Osteoblast (primary cell): Measurements from ENCODE around the gene OR4C6. TPM values are rescaled to one million over a fixed set of nuclear protein-coding genes. Genes with fewer than 3 reads are reported as not detected.

ENCODE experiments used
- DNase-seq: peaks from one replicate; pipeline ENCODE4 v3.0.0; 2011; ENCODE audit warnings: low spot score, mixed read lengths; ENCODE audit not compliant: insufficient read length; ENCODE audit errors: missing footprints
- H2AFZ ChIP-seq: 2 replicates; pipeline ENCODE4 v1.6.0; 2011; ENCODE audit warnings: mild to moderate bottlenecking, low read length
- H3K27ac ChIP-seq: 2 replicates; pipeline ENCODE4 v1.5.1; 2011; ENCODE audit warnings: mild to moderate bottlenecking, low read depth, low read length, moderate library complexity
- H3K27me3 ChIP-seq: 2 replicates; pipeline ENCODE4 v1.6.0; 2012; ENCODE audit warnings: mild to moderate bottlenecking, control low read depth, inconsistent platforms, low read length, moderate library complexity; ENCODE audit not compliant: insufficient read depth
- H3K36me3 ChIP-seq: 2 replicates; pipeline ENCODE4 v1.5.1; 2011; ENCODE audit warnings: mild to moderate bottlenecking, low read length, control low read depth, moderate library complexity; ENCODE audit not compliant: insufficient read depth
- H3K4me1 ChIP-seq: 2 replicates; pipeline ENCODE4 v1.5.1; 2011; ENCODE audit warnings: mild to moderate bottlenecking, low read length, control low read depth, moderate library complexity; ENCODE audit not compliant: insufficient read depth
- H3K4me2 ChIP-seq: 2 replicates; pipeline ENCODE4 v1.6.0; 2011; ENCODE audit warnings: mild to moderate bottlenecking, low read length; ENCODE audit not compliant: insufficient read depth
- H3K4me3 ChIP-seq: fragments of 200-600 bp; sonication (generic); 3 replicates; pipeline ENCODE4 v1.5.1; 2012; ENCODE audit warnings: mild to moderate bottlenecking, low read length, inconsistent platforms; ENCODE audit not compliant: insufficient read depth
- H3K79me2 ChIP-seq: 2 replicates; pipeline ENCODE4 v1.6.0; 2012; ENCODE audit warnings: mild to moderate bottlenecking, low read length, control low read depth, inconsistent platforms; ENCODE audit not compliant: insufficient read depth
- H3K9me3 ChIP-seq: 2 replicates; pipeline ENCODE4 v1.5.1; 2011; ENCODE audit warnings: low read depth, low read length, control low read depth
- H4K20me1 ChIP-seq: 2 replicates; pipeline ENCODE4 v1.6.0; 2012; ENCODE audit warnings: mild to moderate bottlenecking, low read length, control low read depth; ENCODE audit not compliant: insufficient read depth
- total RNA-seq: library from RNA; depleted of rRNA; stranded (reverse); fragments of >200 nt; gene quantifications from 2 replicates; pipeline ENCODE4 v1.2.3, GENCODE V29; 2012
- TF ChIP-seq, protein P1 (sequence below): IDR thresholded peaks from 2 replicates; pipeline ENCODE4 v1.5.1; 2011; ENCODE audit warnings: mild to moderate bottlenecking, low read depth, low read length, moderate library complexity; ENCODE audit errors: extremely low read depth

OR4C6 gene
- total RNA-seq, 1 donor: not detected

DNA sequence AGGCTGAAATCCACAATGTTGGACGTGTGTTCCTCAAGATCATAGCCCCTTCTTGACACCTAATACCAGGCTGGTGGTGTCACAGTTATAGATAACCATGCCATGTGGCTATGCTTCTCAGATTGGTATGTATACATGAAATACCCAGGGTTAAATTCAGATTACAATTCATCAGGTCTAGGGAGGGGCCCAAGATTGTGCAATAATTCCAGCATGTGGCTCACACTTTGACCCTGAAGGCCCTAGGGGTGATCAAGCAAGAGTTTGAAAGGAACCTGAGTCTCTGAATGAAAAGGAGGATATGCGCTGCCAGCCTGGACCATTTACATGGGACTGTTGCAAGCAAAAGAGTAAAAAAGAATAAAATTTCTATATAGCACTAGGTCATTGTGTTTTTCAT, 7.4 kb downstream of the OR4C6 start:
- Histone ChIP-seq H3K79me2 (no peaks in the 10 kb centered on the region), H3K36me3 (no peaks in the 10 kb centered on the region), H3K9me3 (no peaks in the 10 kb centered on the region), H3K27ac (no peak overlapping the region), H3K4me1 (no peaks in the 10 kb centered on the region), H3K4me3 (no peak overlapping the region), H3K27me3 (no peaks in the 10 kb centered on the region), H3K4me2 (no peak overlapping the region), H2AFZ (no peak overlapping the region), H4K20me1 (no peaks in the 10 kb centered on the region)
- DNase-seq: no peak
- TF ChIP-seq, protein P1, sequence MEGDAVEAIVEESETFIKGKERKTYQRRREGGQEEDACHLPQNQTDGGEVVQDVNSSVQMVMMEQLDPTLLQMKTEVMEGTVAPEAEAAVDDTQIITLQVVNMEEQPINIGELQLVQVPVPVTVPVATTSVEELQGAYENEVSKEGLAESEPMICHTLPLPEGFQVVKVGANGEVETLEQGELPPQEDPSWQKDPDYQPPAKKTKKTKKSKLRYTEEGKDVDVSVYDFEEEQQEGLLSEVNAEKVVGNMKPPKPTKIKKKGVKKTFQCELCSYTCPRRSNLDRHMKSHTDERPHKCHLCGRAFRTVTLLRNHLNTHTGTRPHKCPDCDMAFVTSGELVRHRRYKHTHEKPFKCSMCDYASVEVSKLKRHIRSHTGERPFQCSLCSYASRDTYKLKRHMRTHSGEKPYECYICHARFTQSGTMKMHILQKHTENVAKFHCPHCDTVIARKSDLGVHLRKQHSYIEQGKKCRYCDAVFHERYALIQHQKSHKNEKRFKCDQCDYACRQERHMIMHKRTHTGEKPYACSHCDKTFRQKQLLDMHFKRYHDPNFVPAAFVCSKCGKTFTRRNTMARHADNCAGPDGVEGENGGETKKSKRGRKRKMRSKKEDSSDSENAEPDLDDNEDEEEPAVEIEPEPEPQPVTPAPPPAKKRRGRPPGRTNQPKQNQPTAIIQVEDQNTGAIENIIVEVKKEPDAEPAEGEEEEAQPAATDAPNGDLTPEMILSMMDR: no peak

DNA sequence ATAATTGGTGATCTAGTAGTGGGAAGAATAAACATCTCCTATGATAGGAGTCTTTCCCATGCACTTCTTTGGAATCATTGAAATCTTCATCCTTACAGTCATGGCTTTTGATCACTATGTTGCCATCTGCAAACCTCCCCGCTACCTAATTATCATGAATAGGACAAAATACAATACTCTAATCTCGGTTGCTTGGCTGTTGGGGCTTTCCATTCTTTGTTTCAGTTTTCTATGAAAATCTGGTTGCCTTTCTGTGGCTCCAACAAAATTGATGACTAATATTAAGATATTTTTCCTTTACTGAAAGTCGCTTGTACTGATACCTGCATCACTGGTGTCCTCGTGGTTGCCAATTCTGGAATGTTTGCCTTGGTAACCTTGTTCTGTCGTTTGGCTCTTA, 11.9 kb downstream of the OR4C6 start:
- Histone ChIP-seq H4K20me1 (no peaks in the 10 kb centered on the region), H3K27ac (no peak overlapping the region), H2AFZ (no peak overlapping the region), H3K36me3 (no peaks in the 10 kb centered on the region), H3K4me3 (no peak overlapping the region), H3K27me3 (no peaks in the 10 kb centered on the region), H3K79me2 (no peaks in the 10 kb centered on the region), H3K4me1 (no peaks in the 10 kb centered on the region), H3K4me2 (no peak overlapping the region), H3K9me3 (no peaks in the 10 kb centered on the region)
- TF ChIP-seq, protein P1: no peak
- DNase-seq: no peak

DNA sequence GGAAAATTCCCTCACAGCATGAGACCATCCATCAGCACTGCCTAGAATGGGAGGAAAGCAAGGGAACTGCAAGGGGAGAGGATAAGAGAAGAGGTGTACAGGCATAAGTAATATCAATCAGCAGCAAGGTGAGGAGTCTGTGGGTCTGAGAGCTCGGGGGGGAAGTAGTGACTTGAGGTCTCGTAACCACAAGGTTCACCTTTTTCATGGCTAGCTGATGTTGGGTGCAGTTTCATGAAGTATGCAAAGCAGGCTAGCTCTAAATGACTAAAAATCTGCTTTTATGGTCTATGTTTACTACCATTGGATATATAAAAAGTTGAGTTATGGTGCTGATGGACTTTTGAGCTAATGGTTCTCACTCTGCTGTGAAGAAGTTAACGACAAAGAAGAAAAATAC, 35.8 kb downstream of the OR4C6 start:
- TF ChIP-seq, protein P1: no peak

DNA sequence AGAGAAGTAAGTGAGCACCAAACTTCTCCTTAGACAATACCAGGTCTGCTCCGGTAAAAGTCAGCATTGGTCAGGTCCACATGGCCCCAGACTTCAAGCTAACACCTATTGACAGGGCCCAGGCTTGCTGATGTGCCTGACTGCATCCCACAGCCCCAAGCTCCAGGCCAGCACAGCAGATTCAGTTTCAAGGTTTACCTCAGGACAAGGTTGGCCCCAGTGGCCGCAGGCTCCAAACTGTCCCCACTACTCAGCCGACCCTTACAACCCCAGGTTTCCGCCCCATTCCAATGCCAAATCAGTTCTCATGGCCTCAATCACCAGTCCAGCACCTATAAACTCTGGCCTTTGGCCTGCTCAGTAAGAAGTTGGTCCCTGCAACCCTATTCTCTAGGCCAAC, 39.4 kb downstream of the OR4C6 start:
- H3K4me3 ChIP-seq: no peak overlapping the region
- no peaks in the 10 kb centered on the region for H4K20me1 ChIP-seq
- H3K9me3 ChIP-seq: peaks cover 4% of the 10 kb centered on the region
- H3K27ac ChIP-seq: no peak overlapping the region
- H3K27me3 ChIP-seq: no peaks in the 10 kb centered on the region
- H2AFZ ChIP-seq: no peak overlapping the region
- TF ChIP-seq, protein P1: no peak
- no peaks in the 10 kb centered on the region for H3K79me2 ChIP-seq
- no peaks in the 10 kb centered on the region for H3K36me3 ChIP-seq
- H3K4me1 ChIP-seq: no peaks in the 10 kb centered on the region
- H3K4me2 ChIP-seq: no peak overlapping the region
- no peak for DNase-seq

More for the DNA sequence above, 35.8 kb downstream of the OR4C6 start:
- no peak for DNase-seq
- H3K4me1 ChIP-seq: no peaks in the 10 kb centered on the region
- peaks cover 4% of the 10 kb centered on the region for H3K9me3 ChIP-seq
- H3K36me3 ChIP-seq: no peaks in the 10 kb centered on the region
- H3K27me3 ChIP-seq: no peaks in the 10 kb centered on the region
- no peak overlapping the region for H2AFZ ChIP-seq
- H3K4me2 ChIP-seq: no peak overlapping the region
- H3K79me2 ChIP-seq: no peaks in the 10 kb centered on the region
- H4K20me1 ChIP-seq: no peaks in the 10 kb centered on the region
- H3K27ac ChIP-seq: no peak overlapping the region
- no peak overlapping the region for H3K4me3 ChIP-seq
